NCI-H128 (cell line): ENCODE data around the gene DIP2A.

Experiments used
- DNase-seq: peaks from one replicate; lab custom pipeline; 2025; ENCODE audit not compliant: unreplicated experiment; lab: John Stamatoyannopoulos, UW

The DIP2A gene

DNA sequence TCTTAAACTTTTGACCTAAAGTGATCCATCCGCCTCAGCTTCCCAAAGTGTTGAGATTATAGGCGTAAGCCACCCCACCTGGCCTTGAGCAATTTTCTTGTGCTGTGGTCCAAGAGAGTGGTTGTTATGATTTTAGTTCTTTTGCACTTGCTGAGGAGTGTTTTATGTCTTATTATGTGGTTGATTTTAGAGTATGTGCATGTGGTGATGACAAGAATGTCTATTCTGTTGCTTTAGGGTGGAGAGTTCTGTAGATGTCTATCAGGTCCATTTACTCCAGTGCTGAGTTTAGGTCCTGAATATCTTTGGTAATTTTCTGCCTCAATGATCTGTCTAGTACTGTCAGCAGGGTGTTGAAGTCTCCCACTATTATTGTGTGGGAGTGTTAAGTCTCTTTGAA, 157.4 kb downstream of the DIP2A start:
- no peak for DNase-seq

- no peak for DNase-seq
Measured at GRCh38 chr21:46616656-46617055, 158.0 kb downstream of the DIP2A start.

DNA sequence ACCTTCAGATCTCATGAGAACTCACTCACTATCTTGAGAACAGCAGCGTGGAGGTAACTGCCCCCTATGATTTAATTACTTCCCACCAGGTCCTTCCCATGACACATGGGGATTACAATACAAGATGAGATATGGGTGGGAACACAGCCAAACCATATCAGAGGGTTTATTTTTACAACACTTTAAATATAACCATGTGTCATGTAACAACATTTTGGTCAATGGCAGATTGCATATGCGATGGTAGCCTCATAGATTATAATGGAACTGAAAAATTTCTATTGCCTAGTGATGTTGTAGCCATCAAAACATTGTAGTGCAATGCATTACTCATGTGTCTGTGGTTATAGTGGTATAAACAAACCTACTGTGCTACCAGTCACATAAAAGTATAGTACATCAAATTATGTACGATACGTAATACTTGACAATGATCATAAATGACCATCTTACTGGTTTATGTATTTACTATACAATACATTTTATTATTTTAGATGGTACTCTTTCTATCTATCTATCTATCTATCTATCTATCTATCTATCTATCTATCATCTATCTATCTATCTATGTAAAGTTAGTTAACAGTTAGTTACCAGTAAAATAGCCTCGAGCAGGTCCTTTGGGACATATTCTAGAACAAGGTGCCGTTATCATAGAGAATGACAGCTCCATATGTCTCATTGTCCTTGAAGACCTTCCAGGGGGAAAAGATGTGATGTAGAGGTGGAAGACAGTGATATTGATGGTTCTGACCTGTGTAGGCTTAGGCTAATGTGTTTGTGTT, 158.8 kb downstream of the DIP2A start:
- DNase-seq: no peak

- DNase-seq: no peak
Measured at GRCh38 chr21:46618738-46619379, 160.2 kb downstream of the DIP2A start.
